Right hindlimb (tissue), 1 donor: ENCODE data around the gene LGALS9B.
"Not testable (repeated sequence)": the region's sequence is repeated elsewhere in the genome, so short reads cannot be mapped to it uniquely, and the experiment has no call there.

Experiments
- DNase-seq: peaks from one replicate; pipeline ENCODE4 v3.0.0-alpha.2; 2018

LGALS9B gene

DNA sequence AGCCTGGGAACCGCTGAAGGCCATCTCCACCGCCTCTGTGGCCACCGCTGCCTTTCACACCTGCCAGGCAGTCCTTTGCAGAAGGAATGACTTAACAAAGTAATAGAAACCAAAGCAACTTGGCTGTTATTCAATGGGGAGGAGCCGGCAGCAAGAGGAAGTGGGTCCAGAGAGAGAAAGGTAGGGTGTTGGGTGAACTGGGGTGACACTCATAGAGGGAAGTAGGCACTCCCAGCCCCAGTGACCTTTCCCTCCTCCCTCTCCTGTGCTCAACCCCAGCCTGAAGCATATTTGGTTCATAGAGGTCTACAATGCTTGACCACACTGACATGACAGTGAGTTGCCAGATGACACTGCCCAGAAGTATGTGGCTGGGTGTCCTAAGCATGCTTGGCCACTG is at the start of gene LGALS9B:
LGALS9B (minus strand) TSS at position 93 of the 400 bp plus-strand sequence; CDS start at position 24, 69 bp downstream.
- not testable (repeated sequence) for DNase-seq

DNA sequence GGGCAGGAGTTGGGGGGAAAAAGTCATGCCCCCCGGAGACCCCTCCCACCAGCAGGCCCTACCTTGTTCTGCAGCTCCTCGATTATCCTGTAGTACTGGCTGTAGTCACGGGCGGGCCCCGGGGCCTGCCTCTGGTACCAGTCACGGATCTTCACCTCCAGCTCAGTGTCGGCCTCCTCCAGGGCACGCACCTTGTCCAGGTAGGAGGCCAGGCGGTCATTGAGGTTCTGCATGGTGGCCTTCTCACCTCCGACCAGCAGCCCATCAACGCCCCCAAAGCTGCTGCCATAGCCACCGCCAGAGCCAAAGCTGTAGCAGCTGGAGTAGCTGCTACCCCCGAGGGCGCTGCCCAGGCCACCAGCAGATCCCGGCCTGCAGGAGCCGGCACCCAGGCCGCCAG is 49.6 kb upstream of the LGALS9B start:
- DNase-seq = not testable (repeated sequence)

DNA sequence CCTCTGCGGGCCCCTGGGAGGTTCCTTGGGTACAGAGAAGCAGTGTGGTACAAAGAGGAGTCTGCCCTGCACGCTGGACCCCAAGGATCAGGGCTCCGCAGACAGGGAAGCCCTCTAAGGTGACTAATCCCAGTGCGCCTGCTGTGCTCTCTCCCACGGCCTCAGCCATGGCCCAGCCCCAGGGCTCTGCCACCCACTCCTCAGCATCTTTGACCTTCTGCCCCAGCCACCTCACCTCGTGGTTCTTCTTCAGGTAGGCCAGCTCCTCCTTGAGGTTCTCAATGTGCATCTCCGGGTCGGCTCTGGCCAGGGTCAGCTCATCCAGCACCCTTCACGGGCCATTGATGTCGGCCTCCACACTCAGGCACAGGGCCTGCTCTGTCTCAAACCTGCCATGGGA is 47.8 kb upstream of the LGALS9B start:
- not testable (repeated sequence) for DNase-seq

DNA sequence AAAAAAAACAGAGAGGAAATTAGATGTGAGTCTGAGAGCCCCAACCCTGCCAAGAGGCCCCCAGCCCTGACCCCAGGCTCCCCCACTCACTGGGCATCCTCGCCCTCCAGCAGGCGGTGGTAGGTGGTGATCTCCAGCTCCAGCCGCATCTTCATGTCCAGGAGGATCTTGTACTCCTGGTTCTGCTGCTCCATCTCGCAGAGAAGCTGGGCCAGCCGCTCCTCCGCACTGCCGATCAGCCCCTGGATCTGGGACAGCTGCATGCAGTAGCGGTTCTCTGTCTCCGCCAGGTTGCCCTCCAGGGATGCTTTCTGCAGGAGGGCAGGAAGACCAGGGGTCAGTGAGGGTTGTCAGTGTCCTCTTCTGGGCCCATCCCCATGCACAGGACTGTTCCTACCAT is 46.2 kb upstream of the LGALS9B start:
- not testable (repeated sequence) for DNase-seq

DNA sequence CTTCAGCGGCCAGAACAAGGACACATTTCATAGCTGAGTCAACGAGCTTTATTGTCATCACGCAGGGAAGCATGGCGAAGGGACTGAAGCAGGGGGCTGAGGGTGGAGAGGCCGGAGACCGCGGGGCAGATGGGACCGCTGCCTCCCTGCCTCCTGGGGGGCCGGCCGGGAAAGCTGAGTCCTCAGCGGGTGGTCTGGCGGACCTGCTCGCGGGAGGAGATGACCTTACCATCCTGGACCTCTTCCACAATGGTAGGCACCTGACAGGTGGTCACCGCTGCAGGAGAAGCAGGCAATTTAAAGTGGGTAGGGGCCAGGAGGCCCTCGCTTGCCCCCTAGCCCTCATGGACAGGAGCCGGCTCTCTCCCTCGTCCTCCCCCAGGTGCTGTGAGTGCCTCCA is 45.0 kb upstream of the LGALS9B start:
- DNase-seq = not testable (repeated sequence)

DNA sequence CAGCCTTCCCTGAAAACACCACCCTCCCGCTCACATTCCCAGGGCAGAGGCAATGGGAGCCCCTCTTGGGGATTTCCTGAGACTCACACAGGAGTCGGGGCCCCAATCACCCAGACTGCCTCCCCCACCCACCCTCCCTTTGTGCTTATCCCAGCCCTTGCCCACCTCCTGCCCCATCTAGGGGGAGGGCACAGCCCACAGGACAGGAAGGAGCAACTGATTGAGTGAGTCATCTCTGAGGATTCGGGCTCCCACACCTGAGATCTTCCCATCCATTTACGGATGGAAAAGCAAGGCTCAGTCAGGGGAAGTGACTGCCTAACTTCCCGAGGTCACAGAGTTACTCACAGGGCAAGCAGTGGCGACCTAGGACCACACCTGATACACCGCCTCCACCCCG is 44.4 kb upstream of the LGALS9B start:
- DNase-seq = not testable (repeated sequence)

DNA sequence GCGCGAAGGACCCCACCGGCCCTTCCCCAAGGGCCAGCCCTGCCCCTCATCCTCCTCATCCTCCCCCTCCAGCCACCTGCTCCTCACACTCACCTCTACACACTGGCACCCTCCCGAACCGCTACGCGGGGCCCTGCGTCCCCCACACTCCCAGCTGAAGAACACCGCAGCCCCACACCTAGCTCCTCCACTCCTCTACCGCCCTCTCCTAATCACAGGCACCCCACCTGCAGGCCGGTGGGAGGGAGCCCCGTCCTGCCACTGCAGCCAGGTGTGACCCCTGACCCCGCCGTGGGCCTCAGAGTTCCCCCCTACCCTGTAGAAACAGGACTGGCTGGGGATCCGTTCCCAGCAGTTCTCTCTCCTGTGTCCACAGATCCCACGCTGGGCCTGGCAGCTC is 38.0 kb upstream of the LGALS9B start:
- not testable (repeated sequence) for DNase-seq

DNA sequence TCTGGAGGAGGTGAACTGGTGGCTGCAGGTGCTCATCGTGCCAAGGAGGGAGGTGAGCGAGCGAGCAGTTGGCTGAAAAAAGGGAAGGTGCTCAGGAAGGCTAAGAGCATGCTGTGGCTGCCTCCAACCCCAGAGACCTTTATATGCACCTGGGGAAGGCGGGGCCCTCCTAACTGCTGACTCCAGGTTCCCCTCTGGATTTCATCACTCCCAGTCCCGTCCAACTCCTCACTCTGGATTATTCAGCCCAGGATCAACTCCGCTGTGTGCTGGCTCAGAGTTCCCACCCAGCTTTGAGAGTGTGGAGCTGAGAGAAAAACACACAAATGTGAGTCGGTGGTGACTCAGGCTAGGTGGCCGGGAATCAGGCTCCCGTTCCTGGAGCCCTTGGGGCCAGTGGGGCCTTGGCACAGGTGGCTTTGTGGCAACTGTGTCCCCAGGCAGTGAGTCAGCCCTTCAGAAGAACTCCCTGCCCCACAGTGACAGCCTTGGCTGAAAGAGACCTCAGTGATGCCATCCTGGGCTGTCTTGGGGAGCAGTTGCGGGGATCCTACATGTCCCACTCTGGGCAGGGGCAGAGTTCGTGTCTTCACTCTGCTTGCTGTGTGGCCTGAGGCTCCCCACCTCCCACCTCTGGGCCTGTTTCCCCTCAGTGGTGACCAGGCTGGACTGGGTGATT is 37.2 kb upstream of the LGALS9B start:
- DNase-seq = not testable (repeated sequence)

DNA sequence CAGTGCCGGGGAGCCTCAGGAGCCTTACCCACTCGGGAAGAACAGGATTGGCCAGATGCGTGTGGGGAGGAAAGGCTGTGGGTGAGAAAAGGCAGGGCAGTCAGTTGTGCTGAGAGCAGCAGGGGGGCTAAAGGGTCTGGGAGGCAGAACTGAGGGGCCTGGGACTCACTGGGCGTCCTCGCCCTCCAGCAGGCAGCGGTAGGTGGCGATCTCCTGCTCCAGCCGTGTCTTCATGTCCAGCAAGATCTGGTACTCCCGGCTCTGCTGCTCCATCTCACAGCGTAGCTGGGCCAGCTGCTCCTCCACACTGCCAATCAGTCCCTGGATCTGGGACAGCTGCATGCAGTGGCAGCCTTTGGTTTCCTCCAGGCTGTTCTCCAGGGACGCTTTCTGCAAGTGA is 34.6 kb upstream of the LGALS9B start:
- DNase-seq = not testable (repeated sequence)

DNA sequence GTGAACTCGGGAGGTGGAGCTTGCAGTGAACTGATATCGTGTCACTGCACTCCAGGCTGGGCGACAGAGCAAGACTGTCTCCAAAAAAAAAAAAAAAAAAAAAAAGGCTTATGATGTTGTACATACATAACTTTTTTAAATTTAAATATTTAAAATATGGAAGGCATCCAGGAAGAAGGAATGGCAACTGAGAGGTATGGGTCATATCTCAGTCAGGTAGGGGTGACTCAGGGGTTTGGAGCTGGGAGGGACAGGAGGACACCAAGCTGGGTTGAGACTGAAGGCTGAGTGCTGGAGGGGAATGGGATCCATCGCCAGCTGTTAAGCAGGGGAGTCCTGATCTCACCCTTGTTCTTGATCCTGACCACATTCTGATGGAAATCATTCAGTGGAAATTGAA is 33.0 kb upstream of the LGALS9B start:
- not testable (repeated sequence) for DNase-seq

DNA sequence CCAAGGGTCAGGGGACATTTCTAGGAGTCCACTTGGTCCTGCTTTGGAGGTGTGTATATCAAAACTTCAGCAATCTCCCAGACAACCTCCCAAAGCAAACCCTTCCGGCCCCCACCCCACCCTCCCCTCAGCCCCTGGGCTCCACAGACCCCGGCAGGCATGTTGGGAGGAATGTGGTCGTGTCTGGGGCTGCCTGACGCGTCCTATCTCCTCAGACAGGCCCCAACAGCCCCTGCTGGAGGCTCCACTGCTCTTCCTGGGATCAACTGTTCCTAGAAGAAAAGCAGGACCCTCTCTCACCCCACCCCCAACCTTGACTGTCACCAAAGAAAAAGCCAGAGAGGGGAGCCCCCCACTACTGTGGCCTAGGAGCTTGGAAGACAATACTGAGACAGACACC is 28.1 kb upstream of the LGALS9B start:
- DNase-seq = not testable (repeated sequence)

DNA sequence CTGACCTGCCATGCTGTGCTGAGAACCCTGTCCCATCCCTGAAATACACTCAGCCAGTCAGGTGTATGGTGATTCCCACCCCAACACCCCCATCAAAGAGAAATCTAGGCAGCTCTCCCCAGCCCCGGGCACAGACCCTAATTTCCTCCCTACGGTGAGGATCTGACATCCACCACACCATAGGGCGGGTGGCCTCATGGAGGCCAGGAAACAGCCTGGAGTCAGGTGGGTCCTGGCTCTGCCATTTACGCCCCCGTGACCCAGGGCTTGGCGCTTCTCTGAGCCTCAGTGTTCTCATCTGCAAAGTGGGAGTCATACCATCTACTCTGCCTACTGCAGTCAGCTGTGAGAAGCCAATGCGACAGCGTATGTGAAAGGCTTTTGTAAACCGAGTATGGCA is 27.4 kb upstream of the LGALS9B start:
- not testable (repeated sequence) for DNase-seq

DNA sequence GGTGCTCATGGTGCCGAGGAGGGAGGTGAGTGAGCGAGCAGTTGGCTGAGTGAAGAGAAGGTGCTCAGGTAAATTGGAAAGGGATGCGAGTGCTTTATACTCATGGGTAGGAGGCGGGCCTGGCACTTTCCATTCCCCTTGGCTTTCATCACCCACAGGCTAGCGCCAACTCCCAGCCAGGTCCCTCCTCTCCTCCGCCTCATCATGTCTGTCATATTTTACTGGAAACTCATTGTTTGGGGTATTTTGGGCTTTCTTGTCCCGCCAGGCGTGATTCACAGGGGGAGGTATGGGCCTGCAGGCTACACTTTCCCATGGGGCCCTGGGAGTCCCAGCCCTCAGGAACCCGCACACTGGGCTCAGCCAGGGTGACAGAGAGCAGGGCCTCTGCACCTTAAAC is 26.8 kb upstream of the LGALS9B start:
- not testable (repeated sequence) for DNase-seq

DNA sequence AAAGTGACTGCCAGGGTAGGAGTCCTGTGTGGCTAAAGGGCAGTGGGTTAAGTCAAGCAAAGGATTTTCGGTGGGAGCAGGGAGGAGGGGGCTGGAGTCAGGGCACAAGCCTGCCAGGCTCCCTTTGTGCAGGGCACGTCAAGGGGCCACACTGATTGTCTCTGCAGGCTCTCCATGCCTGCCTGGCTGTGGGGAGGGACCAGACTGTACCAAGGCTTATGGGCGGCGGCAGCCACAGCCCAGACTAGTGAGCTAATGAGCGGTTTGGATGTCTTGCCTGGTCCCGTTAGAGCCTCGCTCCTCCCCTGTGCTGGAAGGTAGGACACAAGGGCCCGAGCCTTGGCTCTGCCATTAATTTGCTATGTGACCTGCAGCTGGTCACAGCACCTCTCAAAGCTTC is 25.6 kb upstream of the LGALS9B start:
- not testable (repeated sequence) for DNase-seq

DNA sequence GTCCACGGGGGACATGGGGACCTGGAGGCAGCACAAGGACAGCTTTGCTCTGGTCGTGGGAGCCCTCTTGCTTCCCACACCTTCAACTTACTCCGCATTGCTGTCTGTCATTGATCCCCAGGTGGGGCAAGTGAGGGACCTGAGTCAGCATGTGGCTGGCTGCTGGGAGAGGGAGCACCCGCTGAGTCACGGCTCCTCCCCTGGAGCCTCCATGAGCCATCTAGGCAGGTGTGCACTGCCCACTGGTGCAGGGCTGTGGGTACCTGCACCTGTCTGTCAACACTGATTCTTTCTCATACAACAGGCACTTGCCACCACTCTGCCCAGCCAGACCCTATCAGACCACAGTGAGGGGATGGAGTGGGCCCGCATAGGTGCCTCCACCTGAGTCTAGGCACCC is 24.8 kb upstream of the LGALS9B start:
- DNase-seq = not testable (repeated sequence)

DNA sequence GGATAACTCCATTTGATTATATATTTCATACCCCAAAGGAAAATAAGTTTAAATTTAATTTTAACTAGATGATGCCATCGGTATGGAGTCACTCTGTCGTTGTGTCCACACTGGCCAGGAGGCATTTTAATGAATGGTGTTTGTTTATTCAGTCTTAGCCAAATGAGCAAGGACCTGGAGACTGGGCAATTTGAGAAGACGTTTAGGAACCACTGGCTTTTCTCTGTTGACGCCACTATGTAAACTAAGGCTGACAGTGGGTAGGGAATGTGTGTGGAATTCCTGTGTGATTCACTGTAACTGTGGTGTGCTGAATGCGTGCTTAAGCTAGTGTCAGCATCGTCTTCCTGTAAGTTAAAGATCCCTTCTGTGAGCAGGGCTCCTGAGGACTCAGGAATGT is 17.6 kb upstream of the LGALS9B start:
- not testable (repeated sequence) for DNase-seq

DNA sequence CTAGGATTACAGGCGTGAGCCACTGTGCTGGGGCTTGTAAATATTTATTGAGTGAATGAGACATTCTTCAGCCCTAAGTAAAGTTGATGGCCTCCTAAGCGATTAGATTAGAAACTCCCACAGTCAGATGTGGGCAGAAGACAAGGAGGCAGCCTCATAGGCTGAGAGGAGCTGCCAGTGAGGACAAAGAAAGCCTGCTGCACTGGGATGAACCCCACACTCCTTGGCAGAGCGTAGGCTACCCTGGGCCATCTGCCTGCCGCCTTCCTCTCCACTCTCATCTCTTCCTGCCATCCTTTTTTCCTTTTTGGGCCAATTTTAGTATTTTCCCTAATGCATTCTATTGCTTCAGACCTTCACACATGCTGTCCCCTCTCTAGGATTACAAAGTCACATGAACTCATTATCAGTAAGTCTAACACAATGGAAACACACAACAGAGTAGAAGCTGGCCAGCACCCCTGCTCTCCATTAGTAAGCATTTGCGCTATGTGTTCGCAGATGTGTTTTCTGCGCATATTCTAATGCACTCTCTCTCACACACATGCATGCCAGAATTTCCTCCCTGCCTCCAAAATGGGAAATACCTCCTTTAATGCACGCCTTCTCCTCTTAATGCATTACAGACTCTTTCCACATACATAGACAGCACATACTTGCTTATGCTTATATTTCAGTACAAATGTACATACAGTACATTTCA is 12.7 kb upstream of the LGALS9B start:
- DNase-seq = peak; percentile 19

DNA sequence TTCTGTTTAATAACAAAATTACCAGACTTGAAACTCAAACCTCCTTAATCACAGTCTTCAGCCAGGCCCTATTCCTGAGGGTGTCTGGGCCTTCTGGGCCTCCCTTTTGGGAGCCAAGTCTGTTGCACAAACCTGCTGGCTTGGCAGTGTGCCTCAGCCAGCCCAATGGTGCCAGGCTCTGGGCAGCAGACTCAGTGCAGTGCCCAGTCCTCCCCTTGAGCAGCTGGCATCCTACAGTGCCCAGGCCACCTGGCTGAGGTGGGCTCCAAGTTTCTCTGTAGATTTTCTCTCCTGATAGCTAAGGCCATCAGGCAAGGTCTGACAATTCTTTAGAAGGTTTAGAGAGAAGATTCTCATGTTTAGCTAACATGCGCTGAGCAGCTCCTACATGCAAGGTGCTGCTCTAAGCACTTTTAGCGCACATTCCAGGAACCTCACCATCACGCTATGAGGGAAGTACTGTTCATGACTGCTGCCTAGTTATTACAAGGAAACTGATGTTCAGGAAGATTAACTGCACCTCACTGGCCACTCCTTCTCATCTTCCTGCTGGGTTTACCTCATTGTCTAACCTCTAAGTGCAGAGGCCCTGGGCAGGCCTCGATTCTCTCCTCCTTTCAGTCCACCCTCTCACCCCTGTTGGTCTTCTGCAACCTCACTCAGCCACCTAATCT is 10.2 kb upstream of the LGALS9B start:
- DNase-seq = not testable (repeated sequence)

DNA sequence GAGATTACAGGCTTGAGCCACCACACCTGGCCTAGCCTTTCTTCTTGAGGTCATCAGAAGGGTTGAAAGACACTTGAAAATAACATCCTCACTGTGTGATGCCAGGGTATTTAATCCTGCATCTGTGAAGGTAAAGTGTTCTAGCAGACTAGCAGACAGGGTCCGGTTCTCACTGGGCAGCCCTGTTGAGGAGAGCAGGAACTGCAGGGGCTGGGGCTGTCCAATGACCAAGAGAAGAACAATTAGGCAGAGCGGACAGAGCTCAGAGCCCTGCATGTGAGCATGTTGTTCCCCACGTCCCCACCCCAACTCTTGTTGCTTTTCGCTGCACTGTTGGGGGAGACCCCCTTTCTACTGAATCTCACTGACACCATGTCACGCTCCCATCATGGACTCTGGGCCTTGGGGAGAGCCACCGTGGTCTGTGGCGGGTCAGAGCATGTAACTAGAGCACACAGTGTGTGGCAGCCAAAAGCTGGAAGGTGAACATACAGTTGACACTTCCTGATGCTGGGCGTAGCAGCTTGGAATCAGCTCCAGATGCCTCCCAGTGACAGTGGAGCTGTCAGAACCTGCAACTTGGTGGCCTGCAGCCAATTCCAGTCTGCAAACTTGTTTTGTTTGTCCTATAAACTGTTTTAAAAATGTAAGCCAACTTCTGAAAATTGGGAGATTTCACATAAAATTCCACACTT is 7.9 kb upstream of the LGALS9B start:
- DNase-seq = not testable (repeated sequence)

DNA sequence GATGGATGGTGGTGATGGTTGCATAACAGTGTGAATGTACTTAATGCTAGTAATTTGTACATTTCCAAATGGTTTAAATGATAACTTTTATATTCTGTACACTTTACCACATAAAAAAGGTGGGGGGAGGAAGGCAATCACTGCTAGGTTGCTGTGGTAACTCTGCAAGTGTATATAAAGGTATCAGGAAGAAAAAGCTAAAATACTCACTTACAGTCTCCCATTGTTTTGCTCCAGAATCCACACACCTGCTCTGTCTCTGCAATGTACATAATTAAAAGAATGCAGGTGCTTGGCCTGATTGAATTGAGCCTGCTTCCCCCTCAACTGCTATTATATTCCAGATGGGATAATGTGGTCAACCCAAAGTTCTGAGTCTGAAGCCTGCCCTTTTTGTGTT is 6.7 kb upstream of the LGALS9B start:
- DNase-seq = not testable (repeated sequence)

DNA sequence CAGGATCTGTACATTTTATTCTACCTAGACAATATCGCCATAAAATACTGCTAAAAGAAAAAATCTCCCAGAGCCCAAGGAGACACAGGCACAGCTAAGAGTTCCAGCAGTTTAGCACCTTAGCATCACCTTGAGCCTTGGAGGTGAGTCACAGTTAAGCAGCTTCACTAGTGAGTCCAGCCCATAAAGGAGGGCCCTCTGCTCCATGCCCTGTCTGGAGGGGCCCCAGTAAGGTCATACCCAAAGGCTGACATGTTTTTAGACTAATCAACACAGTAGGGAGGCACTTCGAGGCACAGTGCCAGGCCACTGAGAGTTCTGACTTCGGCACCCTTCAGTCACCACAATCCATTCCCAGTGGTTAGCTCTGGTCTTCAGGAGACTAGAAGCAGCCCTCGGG is 2.6 kb upstream of the LGALS9B start:
- not testable (repeated sequence) for DNase-seq

DNA sequence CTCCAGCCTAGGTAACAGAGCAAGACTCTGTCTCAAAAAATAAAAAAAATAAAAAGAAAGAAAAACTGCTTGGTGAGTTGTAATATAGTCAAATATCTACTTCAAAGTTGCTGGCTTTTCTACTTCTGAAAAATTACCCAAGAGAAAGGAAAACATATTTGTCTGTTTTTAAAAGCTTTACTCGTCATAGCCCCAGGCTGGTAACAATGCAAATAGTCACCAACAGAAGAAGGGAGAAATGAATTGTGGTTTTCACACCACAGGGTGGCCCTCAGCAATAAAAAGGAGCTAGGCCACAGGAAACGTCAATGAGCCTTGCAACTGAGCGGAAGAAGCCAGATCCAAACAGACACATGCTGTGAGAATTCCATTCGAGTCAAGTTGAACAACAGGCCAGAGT is 1.8 kb upstream of the LGALS9B start:
- not testable (repeated sequence) for DNase-seq

DNA sequence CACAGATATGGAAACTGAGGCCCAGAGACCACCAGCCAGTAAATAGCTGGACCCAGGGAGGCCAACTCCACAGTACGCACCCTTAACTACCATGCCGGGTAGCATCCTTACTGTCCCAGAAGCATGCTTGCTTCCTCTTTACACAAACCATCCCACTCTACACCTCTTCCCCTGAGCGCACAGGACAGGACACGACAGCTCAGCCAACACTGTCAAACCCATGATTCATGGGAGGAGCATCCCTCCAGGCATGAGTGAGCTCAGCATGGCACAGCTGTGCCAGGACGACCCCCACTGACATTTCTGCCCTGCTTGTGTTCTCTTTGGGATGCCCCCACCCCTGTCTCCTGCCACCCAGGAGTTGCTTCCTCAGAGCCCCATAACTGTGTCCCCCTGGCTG is 340 bp downstream of the LGALS9B start:
- not testable (repeated sequence) for DNase-seq
